ENCODE data around the gene RGL4. TPM values are rescaled to one million over a fixed set of nuclear protein-coding genes. Genes with fewer than 3 reads are reported as not detected.
"Not testable (repeated sequence)": the region's sequence is repeated elsewhere in the genome, so short reads cannot be mapped to it uniquely, and the experiment has no call there.

The RGL4 gene
- total RNA-seq, 1 donor from 2014 or later: 6.9 TPM

GRCh38 chr22:23716811-23717801, 26.3 kb downstream of the RGL4 start:
- Mint-ChIP-seq H3K27ac (peak overlapping the region; percentile 87), H3K36me3 (ENCODE audit: low read depth) (peaks cover 21% of the 10 kb centered on the region), H3K4me1 (peaks cover 14% of the 10 kb centered on the region)

GRCh38 chr22:23718371-23719165, 27.8 kb downstream of the RGL4 start:
- intact Hi-C loops (cut with micrococcal nuclease): loop anchor here (10.0 kb wide), 1 partner anchor 116 kb away; the partner anchor contains the start of gene DERL3

More at GRCh38 chr22:23716811-23717801, 26.3 kb downstream of the RGL4 start:
- DNase-seq: peak; percentile 96
- intact Hi-C loops (cut with micrococcal nuclease): loop anchor here (1.0 to 10.0 kb wide), 4 partner anchors 20 to 177 kb away; partner anchors contain the start of genes DERL3, MIF and SMARCB1
- Mint-ChIP-seq H3K9me3 (no peaks in the 10 kb centered on the region), H3K4me3 (peak overlapping the region; percentile 80), H3K27me3 (no peaks in the 10 kb centered on the region)

GRCh38 chr22:23720855-23721254, 30.0 kb downstream of the RGL4 start:
- Mint-ChIP-seq H3K4me3 (no peak overlapping the region), H3K27ac (no peak overlapping the region), H3K27me3 (peaks cover 3% of the 10 kb centered on the region), H3K4me1 (peaks cover 4% of the 10 kb centered on the region), H3K36me3 (ENCODE audit: low read depth) (peaks cover 1% of the 10 kb centered on the region), H3K9me3 (no peaks in the 10 kb centered on the region)
- intact Hi-C loops (cut with micrococcal nuclease): no loop called here
- no peak for DNase-seq

More at GRCh38 chr22:23718371-23719165, 27.8 kb downstream of the RGL4 start:
- Mint-ChIP-seq H3K4me1 (peaks cover 14% of the 10 kb centered on the region), H3K9me3 (no peaks in the 10 kb centered on the region), H3K27me3 (peaks cover 2% of the 10 kb centered on the region), H3K36me3 (ENCODE audit: low read depth) (peaks cover 14% of the 10 kb centered on the region), H3K27ac (peak overlapping the region; percentile 34), H3K4me3 (peak overlapping the region; percentile 10)
- no peak for DNase-seq

- no peak overlapping the region for H3K4me3 Mint-ChIP-seq
- no peak for DNase-seq
- H3K4me1 Mint-ChIP-seq: peaks cover 2% of the 10 kb centered on the region
- H3K9me3 Mint-ChIP-seq: no peaks in the 10 kb centered on the region
- H3K27me3 Mint-ChIP-seq: peaks cover 8% of the 10 kb centered on the region
- intact Hi-C loops (cut with micrococcal nuclease): no loop called here
- H3K27ac Mint-ChIP-seq: no peak overlapping the region
- no peaks in the 10 kb centered on the region for H3K36me3 Mint-ChIP-seq (ENCODE audit: low read depth)
Observed at GRCh38 chr22:23722160-23722559, 31.3 kb downstream of the RGL4 start.

- Mint-ChIP-seq H3K9me3 (no peaks in the 10 kb centered on the region), H3K27ac (no peak overlapping the region), H3K27me3 (peaks cover 9% of the 10 kb centered on the region), H3K4me3 (no peak overlapping the region), H3K36me3 (ENCODE audit: low read depth) (no peaks in the 10 kb centered on the region), H3K4me1 (no peaks in the 10 kb centered on the region)
- DNase-seq: no peak
- intact Hi-C loops (cut with micrococcal nuclease): no loop called here
Observed at GRCh38 chr22:23722724-23723123, 31.9 kb downstream of the RGL4 start.

GRCh38 chr22:23728108-23728507, 37.3 kb downstream of the RGL4 start:
- intact Hi-C loops (cut with micrococcal nuclease); H3K27ac Mint-ChIP-seq; H3K4me1 Mint-ChIP-seq; H3K27me3 Mint-ChIP-seq; H3K36me3 Mint-ChIP-seq (ENCODE audit: low read depth); DNase-seq; H3K4me3 Mint-ChIP-seq; H3K9me3 Mint-ChIP-seq: not testable (repeated sequence)

GRCh38 chr22:23737696-23738095, 46.9 kb downstream of the RGL4 start:
- intact Hi-C loops (cut with micrococcal nuclease): no loop called here
- H3K36me3 Mint-ChIP-seq (ENCODE audit: low read depth): no peaks in the 10 kb centered on the region
- H3K9me3 Mint-ChIP-seq: no peaks in the 10 kb centered on the region
- H3K27ac Mint-ChIP-seq: no peak overlapping the region
- peaks cover 3% of the 10 kb centered on the region for H3K27me3 Mint-ChIP-seq
- H3K4me1 Mint-ChIP-seq: no peaks in the 10 kb centered on the region
- no peak overlapping the region for H3K4me3 Mint-ChIP-seq
- no peak for DNase-seq

- no peak overlapping the region for H3K27ac Mint-ChIP-seq
- H3K27me3 Mint-ChIP-seq: no peaks in the 10 kb centered on the region
- no peak for DNase-seq
- H3K9me3 Mint-ChIP-seq: peaks cover 6% of the 10 kb centered on the region
- no peaks in the 10 kb centered on the region for H3K4me1 Mint-ChIP-seq
- intact Hi-C loops (cut with micrococcal nuclease): no loop called here
- no peak overlapping the region for H3K4me3 Mint-ChIP-seq
- peaks cover 24% of the 10 kb centered on the region for H3K36me3 Mint-ChIP-seq (ENCODE audit: low read depth)
Observed at GRCh38 chr22:23742505-23743264, 51.9 kb downstream of the RGL4 start.

- no peak overlapping the region for H3K27ac Mint-ChIP-seq
- intact Hi-C loops (cut with micrococcal nuclease): no loop called here
- H3K27me3 Mint-ChIP-seq: no peaks in the 10 kb centered on the region
- no peak overlapping the region for H3K4me3 Mint-ChIP-seq
- peaks cover 24% of the 10 kb centered on the region for H3K36me3 Mint-ChIP-seq (ENCODE audit: low read depth)
- DNase-seq: no peak
- H3K4me1 Mint-ChIP-seq: no peaks in the 10 kb centered on the region
- peaks cover 6% of the 10 kb centered on the region for H3K9me3 Mint-ChIP-seq
Observed at GRCh38 chr22:23743303-23743705, 52.5 kb downstream of the RGL4 start.

GRCh38 chr22:23744001-23744400, 53.2 kb downstream of the RGL4 start:
- Mint-ChIP-seq H3K4me3 (no peak overlapping the region), H3K27me3 (no peaks in the 10 kb centered on the region), H3K9me3 (peaks cover 6% of the 10 kb centered on the region), H3K4me1 (no peaks in the 10 kb centered on the region), H3K27ac (no peak overlapping the region), H3K36me3 (ENCODE audit: low read depth) (peaks cover 24% of the 10 kb centered on the region)
- no peak for DNase-seq
- intact Hi-C loops (cut with micrococcal nuclease): no loop called here

GRCh38 chr22:23744485-23744884, 53.7 kb downstream of the RGL4 start:
- Mint-ChIP-seq H3K4me1 (no peaks in the 10 kb centered on the region), H3K27ac (no peak overlapping the region), H3K4me3 (no peak overlapping the region), H3K9me3 (peaks cover 6% of the 10 kb centered on the region), H3K36me3 (ENCODE audit: low read depth) (peaks cover 24% of the 10 kb centered on the region), H3K27me3 (no peaks in the 10 kb centered on the region)
- DNase-seq: no peak
- intact Hi-C loops (cut with micrococcal nuclease): no loop called here

GRCh38 chr22:23745791-23746190, 55.0 kb downstream of the RGL4 start:
- Mint-ChIP-seq H3K4me3 (no peak overlapping the region), H3K4me1 (peaks cover 12% of the 10 kb centered on the region), H3K9me3 (peaks cover 6% of the 10 kb centered on the region), H3K36me3 (ENCODE audit: low read depth) (peaks cover 24% of the 10 kb centered on the region), H3K27ac (no peak overlapping the region), H3K27me3 (peaks cover 5% of the 10 kb centered on the region)
- intact Hi-C loops (cut with micrococcal nuclease): no loop called here
- DNase-seq: no peak

Measured in activated CD4-positive, alpha-beta T cell treated with anti-CD3 and anti-CD28 coated beads, Interleukin-2, amount 10 ng/mL, durations not matched to agents 24 days and 14 days (primary cell).